IMR-90 (cell line): ENCODE measurements around the gene PPIB. TPM values are rescaled to one million over a fixed set of nuclear protein-coding genes. Genes with fewer than 3 reads are reported as not detected.
A peak's percentile ranks its signal among the peaks of the same experiment; 100 is the strongest.

ENCODE experiments used
- ATAC-seq: fragments of 200-7000 bp; cut with Tn5 transposase; 2 replicates; pipeline ENCODE4 v1.9.1; 2020; ENCODE audit warnings: low read depth, mild to moderate bottlenecking, moderate library complexity
- BruUV-seq: library from RNA; stranded (reverse); fragments of 400-500 nt; replicated peaks from 2 replicates; lab custom pipeline; 2021; lab: Mats Ljungman, UMichigan
- CTCF ChIA-PET: fragments of 300-600 bp; formaldehyde crosslinking; extraction: SDS; loops from one replicate; lab custom pipeline; 2021; ENCODE audit warnings: antibody characterized with exemption; lab: Yijun Ruan, JAX
- POLR2A ChIA-PET: fragments of 300-600 bp; sonication (Branson Sonifier 250); formaldehyde crosslinking; loops from one replicate; lab custom pipeline; 2022; ENCODE audit warnings: antibody characterized with exemption; ENCODE audit not compliant: unreplicated experiment; lab: Charles Lee
- DNase-seq: peaks from one replicate; pipeline ENCODE4 v3.0.0; 2013
- H2AFZ ChIP-seq: replicated peaks from 2 replicates; pipeline ENCODE3; 2013; ENCODE audit warnings: low read length, mild to moderate bottlenecking; ENCODE audit not compliant: poor library complexity
- H2AK5ac ChIP-seq: 2 replicates; pipeline ENCODE4 v1.6.1; 2013; ENCODE audit warnings: low read depth, low read length, inconsistent platforms
- H2AK9ac ChIP-seq: replicated peaks from 2 replicates; pipeline ENCODE3; 2013; ENCODE audit warnings: mild to moderate bottlenecking, low read depth, low read length, moderate library complexity; ENCODE audit not compliant: poor library complexity
- H2BK120ac ChIP-seq: 2 replicates; pipeline ENCODE4 v1.6.1; 2013; ENCODE audit warnings: low read depth, low read length, inconsistent platforms
- H2BK15ac ChIP-seq: 3 replicates; pipeline ENCODE4 v1.6.1; 2013; ENCODE audit warnings: low read depth, low read length, inconsistent platforms
- H2BK20ac ChIP-seq: 2 replicates; pipeline ENCODE4 v1.6.1; 2013; ENCODE audit warnings: low read depth, mild to moderate bottlenecking, inconsistent platforms, low read length, moderate library complexity
- H2BK5ac ChIP-seq: 2 replicates; pipeline ENCODE4 v1.6.1; 2013; ENCODE audit warnings: mild to moderate bottlenecking, low read depth, low read length, inconsistent platforms; ENCODE audit not compliant: poor library complexity, severe bottlenecking
- H3K14ac ChIP-seq: replicated peaks from 2 replicates; pipeline ENCODE4 v1.6.1; 2013; ENCODE audit warnings: low read depth, low read length, inconsistent platforms
- H3K18ac ChIP-seq: 2 replicates; pipeline ENCODE4 v1.6.1; 2013; ENCODE audit warnings: low read depth, low read length, control low read depth
- H3K23ac ChIP-seq: 2 replicates; pipeline ENCODE4 v1.6.1; 2013; ENCODE audit warnings: low read depth, low read length, inconsistent platforms
- H3K27ac ChIP-seq: 2 replicates; pipeline ENCODE4 v1.5.1; 2013; ENCODE audit warnings: mild to moderate bottlenecking, control low read depth, low read length; ENCODE audit not compliant: insufficient read depth
- H3K27me3 ChIP-seq: 2 replicates; pipeline ENCODE4 v1.6.1; 2013; ENCODE audit warnings: low read length; ENCODE audit not compliant: control insufficient read depth, insufficient read depth
- H3K36me3 ChIP-seq: 2 replicates; pipeline ENCODE4 v1.6.1; 2013; ENCODE audit warnings: low read length, mixed read lengths; ENCODE audit not compliant: control insufficient read depth, insufficient read depth
- H3K4ac ChIP-seq: 2 replicates; pipeline ENCODE4 v1.6.1; 2013; ENCODE audit warnings: low read depth, low read length, inconsistent platforms
- H3K4me1 ChIP-seq: 2 replicates; pipeline ENCODE4 v1.6.1; 2013; ENCODE audit warnings: low read length, mixed read lengths; ENCODE audit not compliant: control insufficient read depth, insufficient read depth
- H3K4me2 ChIP-seq: 2 replicates; pipeline ENCODE4 v1.6.1; 2013; ENCODE audit warnings: low read depth, mild to moderate bottlenecking, control low read depth, low read length, moderate library complexity
- H3K4me3 ChIP-seq: 2 replicates; pipeline ENCODE4 v1.5.1; 2013; ENCODE audit warnings: low read depth, mild to moderate bottlenecking, control low read depth, low read length, moderate library complexity; ENCODE audit not compliant: insufficient read depth
- H3K56ac ChIP-seq: 2 replicates; pipeline ENCODE4 v1.6.1; 2013; ENCODE audit warnings: low read length, inconsistent platforms; ENCODE audit not compliant: insufficient read depth; ENCODE audit errors: extremely low read depth
- H3K79me1 ChIP-seq, 2 experiments: 2 replicates each; pipeline ENCODE4 v1.6.1; 2013; ENCODE audit warnings: low read length in 2 of 2, inconsistent platforms in 1 of 2, low read depth in 1 of 2
- H3K9ac ChIP-seq: 2 replicates; pipeline ENCODE4 v1.6.1; 2013; ENCODE audit warnings: low read depth, low read length, control low read depth
- H3K9me1 ChIP-seq: 2 replicates; pipeline ENCODE4 v1.6.1; 2013; ENCODE audit warnings: low read length, inconsistent platforms; ENCODE audit not compliant: insufficient read depth
- H3K9me3 ChIP-seq: 2 replicates; pipeline ENCODE4 v1.6.1; 2013; ENCODE audit warnings: low read length; ENCODE audit not compliant: control insufficient read depth, insufficient read depth
- H4K20me1 ChIP-seq: 2 replicates; pipeline ENCODE4 v1.6.1; 2013; ENCODE audit warnings: low read length, inconsistent platforms; ENCODE audit not compliant: insufficient read depth
- H4K5ac ChIP-seq: 2 replicates; pipeline ENCODE4 v1.6.1; 2013; ENCODE audit warnings: mild to moderate bottlenecking, low read depth, low read length, control low read depth
- H4K8ac ChIP-seq, 2 experiments: 2 replicates each; pipeline ENCODE4 v1.6.1; 2013; ENCODE audit warnings: low read depth in 2 of 2, low read length in 2 of 2, control low read depth in 1 of 2, inconsistent platforms in 1 of 2
- H4K91ac ChIP-seq: 2 replicates; pipeline ENCODE4 v1.6.1; 2013; ENCODE audit warnings: low read depth, low read length, inconsistent platforms; ENCODE audit not compliant: insufficient read depth
- MAFK ChIP-seq: IDR thresholded peaks from 2 replicates; pipeline ENCODE4 v1.6.1; 2012; ENCODE audit warnings: low read depth, low read length, improper control_type of control experiment
- RCOR1 ChIP-seq: IDR thresholded peaks from 2 replicates; pipeline ENCODE4 v1.6.1; 2012; ENCODE audit warnings: mild to moderate bottlenecking, low read length, improper control_type of control experiment; ENCODE audit not compliant: insufficient replicate concordance
- RFX5 ChIP-seq: IDR thresholded peaks from 2 replicates; pipeline ENCODE4 v1.8.0; 2012; ENCODE audit warnings: low read depth, mild to moderate bottlenecking, low read length, moderate library complexity
- SMC3 ChIP-seq: fragments of 150-350 bp; IDR thresholded peaks from 2 replicates; pipeline ENCODE4 v1.6.1; 2016; ENCODE audit warnings: low read depth, mild to moderate bottlenecking, antibody characterized with exemption, low read length, moderate library complexity
- WGBS, 2 experiments: methylation state at CpG; one replicate each; pipeline versions ENCODE4 v1.1.5 to v1.1.7; 2013; ENCODE audit warnings: missing lambda C conversion rate in 2 of 2; ENCODE audit not compliant: insufficient read length in 1 of 2; ENCODE audit errors: extremely low coverage in 2 of 2; 5-methylcytosine and 5-hydroxymethylcytosine counted together
- dilution Hi-C: fragments of 300-500 bp; cut with HindIII; formaldehyde crosslinking; loops from one replicate; pipeline ENCODE4 v1.14.3; 2018; ENCODE audit warnings: low sequenced_read_pairs; ENCODE audit not compliant: unreplicated experiment
- in situ Hi-C: fragments of 300-500 bp; cut with MboI; formaldehyde crosslinking; loops from 3 replicates; pipeline ENCODE4 v1.14.3; 2019; ENCODE audit warnings: low sequenced_read_pairs, inconsistent platforms, mixed read lengths
- intact Hi-C: fragments of 100-400 bp; cut with micrococcal nuclease; formaldehyde crosslinking; loops from 2 replicates; pipeline ENCODE4 v1.10.0; 2022
- polyA plus RNA-seq, 3 experiments: library from polyadenylated mRNA; depleted of rRNA; stranded (reverse); fragments of >200 nt; gene quantifications; 2 replicates each; pipeline ENCODE4 v1.2.3, GENCODE V29; 2012; ENCODE audit warnings: low replicate concordance in 1 of 3
- total RNA-seq: library from RNA; depleted of rRNA; stranded (reverse); fragments of >200 nt; gene quantifications from 2 replicates; pipeline ENCODE4 v1.2.3, GENCODE V29; 2012

The PPIB gene
- total and polyA plus RNA-seq, 2 of the 4 experiments (the other 2 are of a cell fraction) = 1,358 to 1,682 TPM

- Histone ChIP-seq H2BK15ac (no peak overlapping the region), H3K9me1 (peaks cover 9% of the 10 kb centered on the region), H3K18ac (no peak overlapping the region), H2AFZ (no peak overlapping the region), H2AK9ac (no peak overlapping the region), H3K4me2 (no peak overlapping the region), H3K79me1 (peaks cover 37 to 55% of the 10 kb centered on the region in 2 experiments), H2AK5ac (no peak overlapping the region), H3K36me3 (peaks cover 18% of the 10 kb centered on the region), H3K4me1 (peaks cover 4% of the 10 kb centered on the region), H2BK20ac (no peak overlapping the region), H3K14ac (0 out of 2 replicates have a peak overlapping the region, but pooled peaks have one; percentile 6), H4K8ac (no peak overlapping the region), H3K23ac (peak overlapping the region; percentile 32; the same call in 1 of the 2 replicates), H4K91ac (no peak overlapping the region), H4K5ac (no peak overlapping the region), H2BK5ac (no peak overlapping the region), H4K20me1 (peaks cover 29% of the 10 kb centered on the region; the same call in 1 of the 2 replicates), H3K27me3 (no peaks in the 10 kb centered on the region), H3K56ac (no peak overlapping the region), H3K9me3 (no peaks in the 10 kb centered on the region), H3K4ac (no peak overlapping the region), H3K9ac (no peak overlapping the region), H3K4me3 (no peak overlapping the region), H3K27ac (no peak overlapping the region), H2BK120ac (no peak overlapping the region)
- WGBS, 2 experiments = no CpG with 5 or more reads among the region's 4 CpGs
- dilution Hi-C loops (no loop called here), intact Hi-C loops (loop anchor here (5.0 kb wide), 1 partner anchor 35 kb away; no protein-coding TSS in a partner anchor), in situ Hi-C loops (no loop called here)
- CTCF ChIA-PET = interaction anchor here (1.3 kb wide), 1 partner anchor 13 kb away, joined by 5 read pairs; no protein-coding TSS in a partner anchor
- TF ChIP-seq RCOR1 = no peak
- TF ChIP-seq SMC3 = no peak
- TF ChIP-seq RFX5 = no peak
- peak; percentile 98 for TF ChIP-seq MAFK
- BruUV-seq = no TSS peak
- POLR2A ChIA-PET = interaction anchor here (1.5 kb wide), 1 partner anchor 18 kb away, joined by 3 read pairs; the partner anchor contains the start of gene CIAO2A
- ATAC-seq = 0 out of 2 replicates have a peak, but pooled peaks have one; percentile 16
- no peak for DNase-seq
These were observed 50.6 kb downstream of the PPIB start for GRCh38 chr15:64112073-64112772.
